PC-3 (cell line): Measurements from ENCODE around the gene PDPK1. TPM values are rescaled to one million over a fixed set of nuclear protein-coding genes. Genes with fewer than 3 reads are reported as not detected.
"Not testable (repeated sequence)": the region's sequence is repeated elsewhere in the genome, so short reads cannot be mapped to it uniquely, and the experiment has no call there.

ENCODE experiments used
- ATAC-seq: fragments of 200-7000 bp; cut with Tn5 transposase; 2 replicates; pipeline ENCODE4 v1.9.1; 2020; ENCODE audit warnings: mild to moderate bottlenecking, moderate library complexity
- BruUV-seq: library from RNA; stranded (reverse); fragments of 400-500 nt; replicated peaks from 2 replicates; lab custom pipeline; 2021; lab: Mats Ljungman, UMichigan
- CTCF ChIA-PET: fragments of 300-600 bp; sonication (Branson Sonifier 250); formaldehyde crosslinking; loops from one replicate; lab custom pipeline; 2022; ENCODE audit warnings: antibody characterized with exemption; lab: Charles Lee
- POLR2A ChIA-PET: fragments of 300-600 bp; sonication (Branson Sonifier 250); formaldehyde crosslinking; loops from one replicate; lab custom pipeline; 2022; ENCODE audit warnings: antibody characterized with exemption; ENCODE audit not compliant: unreplicated experiment; lab: Charles Lee
- DNase-seq: peaks from one replicate; pipeline ENCODE4 v3.0.0-alpha.2; 2015
- H2AFZ ChIP-seq: fragments of 300-600 bp; sonication (generic); 2 replicates; pipeline ENCODE4 v1.6.0; 2016; ENCODE audit warnings: antibody characterized with exemption, low read length
- H3F3A ChIP-seq: fragments of 300-600 bp; sonication (generic); one replicate; pipeline ENCODE4 v1.6.0; 2017; ENCODE audit warnings: antibody characterized with exemption, low read length, control low read depth, mild to moderate bottlenecking; ENCODE audit not compliant: unreplicated experiment
- H3K27ac ChIP-seq: fragments of 300-600 bp; sonication (generic); 2 replicates; pipeline ENCODE4 v1.5.1; 2016; ENCODE audit warnings: mild to moderate bottlenecking, low read length
- H3K27me3 ChIP-seq: fragments of 300-600 bp; sonication (generic); 2 replicates; pipeline ENCODE4 v1.6.1; 2016; ENCODE audit warnings: low read length, mixed read lengths
- H3K36me3 ChIP-seq: fragments of 300-600 bp; sonication (generic); 2 replicates; pipeline ENCODE4 v1.6.1; 2016; ENCODE audit warnings: low read depth, mixed run types, low read length, mixed read lengths
- H3K4me1 ChIP-seq: fragments of 300-600 bp; sonication (generic); 2 replicates; pipeline ENCODE4 v1.5.1; 2016; ENCODE audit warnings: low read length; ENCODE audit not compliant: insufficient read depth
- H3K4me2 ChIP-seq: fragments of 300-600 bp; sonication (generic); 2 replicates; pipeline ENCODE4 v1.6.0; 2016; ENCODE audit warnings: low read length
- H3K4me3 ChIP-seq: fragments of 300-600 bp; sonication (generic); 2 replicates; pipeline ENCODE4 v1.5.1; 2016; ENCODE audit warnings: mild to moderate bottlenecking, low read length, mixed read lengths
- H3K79me2 ChIP-seq: fragments of 300-600 bp; sonication (generic); 2 replicates; pipeline ENCODE4 v1.6.1; 2017; ENCODE audit warnings: low read length, mixed read lengths
- H3K9ac ChIP-seq: fragments of 300-600 bp; sonication (generic); 2 replicates; pipeline ENCODE4 v1.6.0; 2016; ENCODE audit warnings: mild to moderate bottlenecking, low read length
- H3K9me2 ChIP-seq: fragments of 300-600 bp; sonication (generic); replicated peaks from 2 replicates; pipeline ENCODE4 v1.6.1; 2016; ENCODE audit warnings: mixed run types, low read length, mixed read lengths
- H3K9me3 ChIP-seq: fragments of 300-600 bp; sonication (generic); 2 replicates; pipeline ENCODE4 v1.6.1; 2016; ENCODE audit warnings: low read length, mixed read lengths
- H4K20me1 ChIP-seq: fragments of 300-600 bp; sonication (generic); 2 replicates; pipeline ENCODE4 v1.6.1; 2016; ENCODE audit warnings: low read length, mixed read lengths
- CTCF ChIP-seq: fragments of 300-600 bp; sonication (generic); conservative IDR thresholded peaks from 2 replicates; pipeline ENCODE4 v1.5.1; 2017; ENCODE audit warnings: antibody characterized with exemption, low read depth, mild to moderate bottlenecking, low read length
- EZH2 ChIP-seq: fragments of 300-600 bp; sonication (generic); IDR thresholded peaks from one replicate; pipeline ENCODE4 v1.6.1; 2017; ENCODE audit warnings: antibody characterized with exemption, mild to moderate bottlenecking, low read length; ENCODE audit not compliant: unreplicated experiment
- EZH2phosphoT487 ChIP-seq: fragments of 300-600 bp; sonication (generic); IDR thresholded peaks from 2 replicates; pipeline ENCODE4 v1.6.1; 2018; ENCODE audit warnings: mild to moderate bottlenecking, antibody characterized with exemption, low read length, borderline replicate concordance
- intact Hi-C: fragments of 100-400 bp; cut with micrococcal nuclease; formaldehyde crosslinking; loops from 2 replicates; pipeline ENCODE4 v1.9.0; 2023
- total RNA-seq: library from RNA; depleted of rRNA; stranded (reverse); fragments of >200 nt; gene quantifications from 2 replicates; pipeline ENCODE4 v1.2.3, GENCODE V29; 2014

Gene PDPK1
- total RNA-seq, 1 experiment from 2014 or later: 13.7 TPM

- Histone ChIP-seq H3K9me3 (no peaks in the 10 kb centered on the region), H3K27ac (no peak overlapping the region), H3K4me2 (no peak overlapping the region), H3K79me2 (peaks cover 4% of the 10 kb centered on the region), H2AFZ (no peak overlapping the region), H3K4me3 (no peak overlapping the region), H3K4me1 (no peaks in the 10 kb centered on the region), H3K9ac (no peak overlapping the region), H3K9me2 (no peaks in the 10 kb centered on the region), H3K36me3 (no peaks in the 10 kb centered on the region), H4K20me1 (no peaks in the 10 kb centered on the region), H3K27me3 (no peaks in the 10 kb centered on the region), H3F3A (no peaks in the 10 kb centered on the region)
- ATAC-seq (no peak), DNase-seq (no peak)
- POLR2A ChIA-PET: no interaction called here
- no TSS peak for BruUV-seq
- no peak for TF ChIP-seq CTCF
- TF ChIP-seq EZH2phosphoT487: no peak
- no peak for TF ChIP-seq EZH2
- intact Hi-C loops: no loop called here
- CTCF ChIA-PET: no interaction called here
Observed at GRCh38 chr16:2598723-2599122, 60.9 kb downstream of the PDPK1 start.

GRCh38 chr16:2599165-2599564, 61.3 kb downstream of the PDPK1 start:
- BruUV-seq, H3F3A ChIP-seq, H3K36me3 ChIP-seq, CTCF ChIA-PET, intact Hi-C loops, H3K27me3 ChIP-seq, H2AFZ ChIP-seq, H4K20me1 ChIP-seq, H3K9me3 ChIP-seq, DNase-seq, H3K9ac ChIP-seq, H3K4me1 ChIP-seq, POLR2A ChIA-PET, H3K4me3 ChIP-seq, H3K27ac ChIP-seq, H3K79me2 ChIP-seq, H3K9me2 ChIP-seq, ATAC-seq, H3K4me2 ChIP-seq: not testable (repeated sequence)

DNA sequence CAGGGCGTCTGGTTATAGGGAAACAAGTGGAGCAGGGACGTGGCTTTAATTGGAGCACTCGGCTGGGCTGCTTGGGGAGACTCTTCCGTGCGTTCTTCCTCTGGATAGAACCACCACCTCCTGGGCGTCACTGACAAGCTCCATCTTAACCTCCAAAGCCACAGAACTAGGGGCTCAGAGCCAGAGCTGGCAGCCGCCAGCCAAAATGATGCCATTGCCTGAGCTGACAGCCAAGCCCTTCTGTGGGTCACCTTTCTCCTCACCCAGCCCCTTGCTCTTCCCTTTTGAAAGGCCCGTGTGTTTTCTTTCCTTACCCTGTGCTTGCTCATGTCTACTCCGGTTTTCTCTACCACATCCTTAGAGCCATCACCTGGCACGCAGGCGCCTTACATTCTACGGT, 62.0 kb downstream of the PDPK1 start:
- H3F3A ChIP-seq, DNase-seq, H3K27ac ChIP-seq, ATAC-seq, POLR2A ChIA-PET, H3K36me3 ChIP-seq, CTCF ChIA-PET, BruUV-seq, H3K9me3 ChIP-seq, H3K27me3 ChIP-seq, H3K4me1 ChIP-seq, H3K4me3 ChIP-seq, H3K9me2 ChIP-seq, H3K9ac ChIP-seq, H4K20me1 ChIP-seq, H3K4me2 ChIP-seq, H2AFZ ChIP-seq, intact Hi-C loops: not testable (repeated sequence)
- peaks cover 10% of the 10 kb centered on the region for H3K79me2 ChIP-seq

DNA sequence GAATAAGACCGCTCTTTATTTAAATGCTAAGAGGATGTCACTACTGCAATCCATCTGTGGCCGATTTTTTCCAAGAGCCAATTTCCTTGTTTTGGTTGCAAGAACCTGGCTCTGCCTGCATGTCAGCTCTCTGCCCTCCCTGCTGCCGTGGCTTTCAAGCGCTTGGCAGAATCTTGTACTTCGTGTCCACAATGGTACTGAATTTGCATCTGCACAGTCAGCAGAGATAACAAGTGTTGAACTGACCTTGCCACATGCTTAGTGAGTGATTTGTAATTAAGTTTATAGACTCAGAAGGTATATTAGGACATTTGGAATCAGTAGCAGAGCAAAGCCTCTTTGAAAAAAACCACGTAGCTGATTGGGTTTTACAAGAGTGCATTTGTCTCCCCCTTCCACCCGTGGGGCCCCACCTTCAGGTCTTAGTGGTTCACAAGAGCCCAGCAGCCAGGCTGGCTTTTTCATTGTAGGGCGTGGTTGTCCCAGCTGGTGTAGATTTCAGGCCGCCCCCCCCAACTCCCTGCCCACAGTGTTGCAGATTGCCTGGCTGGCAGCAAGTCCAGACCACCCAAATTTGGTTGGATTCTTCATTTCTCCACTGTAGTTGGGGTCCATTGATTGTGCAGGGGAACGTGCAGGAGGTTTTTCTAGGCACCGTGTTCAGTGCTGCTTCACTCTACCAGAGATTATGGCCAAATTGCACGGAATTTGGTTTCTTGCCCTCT, 63.6 kb downstream of the PDPK1 start:
- H4K20me1 ChIP-seq, H3K9ac ChIP-seq, H2AFZ ChIP-seq, H3K36me3 ChIP-seq, DNase-seq, POLR2A ChIA-PET, H3K27me3 ChIP-seq, CTCF ChIA-PET, H3K9me3 ChIP-seq, ATAC-seq, H3F3A ChIP-seq, BruUV-seq, H3K9me2 ChIP-seq, intact Hi-C loops, H3K27ac ChIP-seq, H3K4me2 ChIP-seq, H3K4me1 ChIP-seq, H3K4me3 ChIP-seq: not testable (repeated sequence)
- H3K79me2 ChIP-seq: peaks cover 20% of the 10 kb centered on the region

DNA sequence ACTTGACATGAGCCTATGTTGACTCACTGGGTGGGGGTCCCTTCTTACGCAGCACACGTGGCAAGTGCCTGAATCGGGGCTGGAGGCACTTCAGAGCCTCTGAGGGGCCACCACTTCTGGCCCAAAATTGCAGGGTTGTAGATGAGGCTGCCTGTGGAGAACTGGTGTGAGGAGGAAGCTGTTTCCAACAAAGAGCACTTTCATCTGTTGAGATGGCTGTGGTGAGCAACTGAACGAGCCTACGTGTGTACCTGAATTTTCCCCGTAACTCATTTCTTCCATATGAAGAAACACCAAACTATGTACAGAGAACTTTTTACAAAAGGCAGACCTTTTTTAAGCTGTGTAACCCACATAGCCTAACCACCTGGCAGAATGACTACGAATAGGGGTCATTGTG, 64.4 kb downstream of the PDPK1 start:
- H3K27me3 ChIP-seq, BruUV-seq, H3K27ac ChIP-seq, H3K9me3 ChIP-seq, H4K20me1 ChIP-seq, H3K36me3 ChIP-seq, H3K9ac ChIP-seq, H3K4me2 ChIP-seq, H3K4me1 ChIP-seq, POLR2A ChIA-PET, CTCF ChIA-PET, H2AFZ ChIP-seq, intact Hi-C loops, H3K4me3 ChIP-seq, H3K9me2 ChIP-seq, ATAC-seq, DNase-seq, H3F3A ChIP-seq: not testable (repeated sequence)
- H3K79me2 ChIP-seq: peaks cover 20% of the 10 kb centered on the region
